NCI-H226 (cell line): Measurements from ENCODE around the gene DCTN2.
"Not testable (repeated sequence)": the region's sequence is repeated elsewhere in the genome, so short reads cannot be mapped to it uniquely, and the experiment has no call there.

Source experiments
- DNase-seq: peaks from one replicate; pipeline ENCODE4 v3.0.0-alpha.2; 2015

Gene DCTN2

DNA sequence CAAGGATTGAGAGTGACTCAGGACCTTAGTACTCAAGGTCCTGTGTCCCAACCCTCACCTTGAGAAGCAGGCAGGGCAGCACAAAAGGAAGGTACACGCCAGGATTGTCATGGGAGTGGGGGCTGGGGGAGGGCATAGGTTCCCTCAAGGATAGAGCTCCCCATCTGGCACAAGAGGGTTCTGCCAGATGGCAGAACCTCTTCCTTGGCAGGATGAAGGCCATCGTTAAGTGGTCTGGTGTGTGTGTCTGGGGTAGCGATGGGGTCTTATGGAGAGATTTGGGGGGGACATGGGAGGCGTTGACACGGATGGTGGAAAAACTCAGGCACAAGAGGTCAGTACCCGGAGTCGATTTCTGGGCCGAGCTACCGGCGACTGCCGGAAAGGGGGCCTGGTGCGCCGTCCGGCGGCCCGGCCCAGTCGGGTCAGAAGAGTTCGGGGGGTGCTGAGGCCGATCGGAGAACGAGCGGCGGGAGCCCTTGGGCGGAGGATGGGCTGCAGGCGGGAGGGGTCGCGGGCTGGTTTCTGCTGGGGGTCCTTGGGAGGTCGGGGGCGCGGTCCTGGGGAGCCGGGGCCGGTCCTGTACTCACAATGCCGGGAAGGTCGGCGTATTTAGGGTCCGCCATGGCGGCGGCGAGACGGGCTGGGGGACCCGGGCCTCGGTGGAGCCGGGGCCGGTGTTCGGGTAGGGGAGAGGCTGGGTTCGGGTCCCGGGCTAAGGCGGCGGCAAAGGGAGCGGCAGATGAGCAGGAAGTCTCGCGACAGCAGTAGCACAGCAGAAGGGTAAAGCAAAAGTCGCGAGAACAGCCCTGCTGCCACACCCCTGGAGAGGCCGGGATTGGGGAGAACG is at the start of gene DCTN2:
TSS of gene DCTN2 (minus strand) at position 755 of the 850 bp plus-strand sequence. CDS start at position 626, 129 bp downstream.
- peak; percentile 99 for DNase-seq

DNA sequence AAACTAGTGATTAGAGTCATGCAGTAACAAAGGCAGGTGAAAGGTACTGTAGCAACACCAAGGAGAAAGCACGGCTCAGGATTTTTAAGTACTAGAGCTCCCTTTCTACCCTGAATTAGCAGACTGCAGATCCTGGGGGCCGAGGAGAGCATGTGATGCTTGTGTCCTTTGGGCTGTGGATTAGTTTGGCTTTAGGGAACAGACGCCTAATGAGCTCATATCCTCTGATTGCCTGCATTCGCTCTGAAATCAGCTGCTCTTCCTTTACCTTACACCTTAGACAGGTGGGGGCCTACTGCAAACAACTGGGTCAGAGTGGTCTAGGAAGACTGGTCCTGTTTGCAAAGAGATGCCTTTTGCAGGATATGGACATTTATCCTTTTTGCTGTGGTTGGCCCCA is 46.2 kb upstream of the DCTN2 start:
- no peak for DNase-seq

DNA sequence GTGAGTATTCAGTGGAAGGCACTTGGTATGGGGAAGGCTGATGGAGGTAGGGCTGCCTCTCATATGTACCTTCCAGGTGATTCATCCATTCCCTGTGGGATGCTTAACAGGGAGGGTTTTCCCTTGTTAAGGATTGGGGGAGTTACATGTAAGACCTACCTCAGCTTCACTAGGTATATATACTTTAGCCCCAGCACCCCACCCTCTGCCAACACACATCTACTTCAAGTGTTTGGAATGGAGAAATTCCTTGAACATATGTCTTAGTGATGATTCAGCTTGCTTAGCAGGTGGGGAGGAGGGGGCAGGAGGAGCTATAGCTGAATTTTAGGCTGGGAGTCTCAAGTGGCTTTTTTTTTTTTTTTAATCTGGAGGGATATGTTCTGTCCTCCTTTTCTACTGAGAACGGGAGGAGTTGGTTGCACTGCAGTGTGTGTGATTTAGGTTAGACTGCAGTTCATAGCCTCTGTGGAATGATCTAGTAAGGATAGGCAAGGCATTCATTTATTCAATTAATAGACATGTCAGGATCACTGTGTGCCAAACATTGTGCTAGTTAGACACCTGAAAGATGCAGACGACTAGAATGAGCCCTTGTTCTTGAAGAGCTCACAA is 45.7 kb upstream of the DCTN2 start:
- peak; percentile 67 for DNase-seq

DNA sequence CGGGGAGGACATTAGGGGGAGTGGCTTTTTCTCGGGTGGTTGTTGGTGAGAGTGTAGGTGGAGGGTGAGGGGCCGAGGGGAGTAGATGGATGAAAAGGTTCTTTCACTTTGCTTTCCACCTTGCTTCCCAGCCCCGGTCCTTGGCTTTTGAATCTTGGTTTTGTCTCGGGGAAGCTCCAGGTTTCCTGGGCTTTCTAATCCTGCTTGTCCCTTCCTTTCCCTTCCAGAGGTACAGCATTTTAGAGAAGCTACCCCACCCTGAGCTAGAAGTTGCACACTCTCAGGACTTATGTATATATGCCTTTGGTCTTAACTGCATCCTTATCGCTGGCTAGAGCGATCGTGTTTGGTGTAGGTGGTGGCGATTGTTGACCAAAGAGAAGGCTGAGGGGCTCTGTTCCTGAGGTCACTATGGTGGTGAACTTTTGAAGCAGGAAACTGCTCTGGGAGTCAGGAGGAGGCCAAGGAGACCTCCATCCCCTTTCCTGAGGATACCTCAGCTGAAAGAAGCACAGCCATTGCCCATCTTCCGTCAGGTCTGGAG is 44.9 kb upstream of the DCTN2 start:
- DNase-seq = peak; percentile 26

DNA sequence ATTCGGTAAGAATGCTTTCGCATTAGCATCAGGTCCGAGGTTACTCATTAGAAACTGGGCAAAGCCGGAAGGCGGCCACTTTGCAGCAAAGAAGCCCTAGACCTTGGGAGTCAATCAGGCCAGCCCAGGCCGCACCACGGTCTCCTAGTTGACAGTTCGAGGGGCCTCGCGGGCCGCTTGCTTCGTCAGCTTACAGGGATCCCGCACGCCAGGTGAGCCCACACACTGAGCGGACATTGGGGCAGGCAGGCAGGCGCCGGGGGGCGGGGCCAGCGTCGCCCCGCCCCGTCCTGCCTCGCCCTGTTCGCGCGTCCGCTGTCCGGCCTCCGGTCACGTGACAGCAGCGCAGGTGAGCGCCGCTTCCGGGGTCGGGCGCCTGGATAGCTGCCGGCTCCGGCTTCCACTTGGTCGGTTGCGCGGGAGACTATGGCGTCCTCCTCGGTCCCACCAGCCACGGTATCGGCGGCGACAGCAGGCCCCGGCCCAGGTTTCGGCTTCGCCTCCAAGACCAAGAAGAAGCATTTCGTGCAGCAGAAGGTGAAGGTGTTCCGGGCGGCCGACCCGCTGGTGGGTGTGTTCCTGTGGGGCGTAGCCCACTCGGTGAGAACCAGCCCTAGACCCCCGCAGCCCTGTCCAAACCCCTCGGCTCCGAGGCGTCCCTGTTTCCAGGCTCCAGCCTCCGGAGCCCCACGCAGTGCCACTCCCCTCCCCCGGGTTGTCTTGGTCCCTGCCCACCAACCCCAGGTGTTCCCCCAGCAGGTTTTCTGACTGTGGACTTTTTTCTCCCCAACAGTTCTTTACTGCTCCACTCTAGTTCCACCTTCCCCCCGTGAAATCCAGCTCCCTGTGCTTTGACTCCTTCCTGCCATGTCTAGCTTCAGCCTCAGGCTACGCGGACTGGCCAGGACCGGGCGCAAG is 44.1 kb upstream of the DCTN2 start, which contains the start of gene PIP4K2C:
TSS of gene PIP4K2C (plus strand) at position 329 of the 918 bp plus-strand sequence. CDS start at position 427, 98 bp downstream.
- peak; percentile 89 for DNase-seq

DNA sequence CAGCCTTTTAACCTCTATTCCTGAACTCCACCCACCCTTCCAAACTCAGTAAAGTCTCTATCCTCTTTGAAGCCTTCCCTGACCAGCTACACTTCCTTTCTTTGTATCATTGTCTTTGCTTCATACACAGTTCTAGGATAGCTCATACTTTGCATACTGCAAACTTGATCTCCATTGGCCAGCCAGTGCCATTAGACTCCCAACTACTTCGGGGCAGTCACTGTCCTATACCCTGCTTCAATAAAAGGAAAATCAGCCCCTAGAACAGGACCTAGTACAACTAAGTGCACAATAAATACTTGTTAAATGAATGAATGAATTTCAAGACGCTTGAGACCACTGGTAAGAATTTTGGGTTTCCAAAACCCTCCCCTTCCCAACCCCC is 43.5 kb upstream of the DCTN2 start:
- no peak for DNase-seq

DNA sequence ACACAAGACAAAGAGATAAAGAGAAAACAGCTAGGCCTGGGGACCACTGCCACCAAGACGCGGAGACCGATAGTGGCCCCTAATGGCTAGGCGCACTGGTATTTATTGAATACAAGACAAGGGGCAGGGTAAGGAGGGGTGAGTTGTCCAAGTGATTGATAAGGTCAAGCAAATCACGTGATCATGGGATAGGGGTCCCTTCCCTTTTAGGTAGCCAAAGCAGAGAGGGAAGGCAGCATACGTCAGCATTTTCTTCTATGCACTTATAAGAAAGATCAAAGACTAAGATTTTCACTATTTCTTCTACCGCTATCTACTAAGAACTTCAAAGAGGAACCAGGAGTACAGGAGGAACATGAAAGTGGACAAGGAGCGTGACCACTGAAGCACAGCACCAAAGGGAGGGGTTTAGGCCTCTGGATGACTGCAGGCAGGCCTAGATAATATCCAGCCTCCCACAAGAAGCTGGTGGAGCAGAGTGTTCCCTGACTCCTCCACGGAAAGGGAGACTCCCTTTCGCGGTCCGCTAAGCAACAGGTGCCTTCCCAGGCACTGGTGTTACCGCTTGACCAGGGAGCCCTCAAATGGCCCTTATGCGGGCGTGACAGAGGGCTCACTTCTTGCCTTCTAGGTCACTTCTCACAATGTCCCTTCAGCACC is 42.1 kb upstream of the DCTN2 start:
- not testable (repeated sequence) for DNase-seq

DNA sequence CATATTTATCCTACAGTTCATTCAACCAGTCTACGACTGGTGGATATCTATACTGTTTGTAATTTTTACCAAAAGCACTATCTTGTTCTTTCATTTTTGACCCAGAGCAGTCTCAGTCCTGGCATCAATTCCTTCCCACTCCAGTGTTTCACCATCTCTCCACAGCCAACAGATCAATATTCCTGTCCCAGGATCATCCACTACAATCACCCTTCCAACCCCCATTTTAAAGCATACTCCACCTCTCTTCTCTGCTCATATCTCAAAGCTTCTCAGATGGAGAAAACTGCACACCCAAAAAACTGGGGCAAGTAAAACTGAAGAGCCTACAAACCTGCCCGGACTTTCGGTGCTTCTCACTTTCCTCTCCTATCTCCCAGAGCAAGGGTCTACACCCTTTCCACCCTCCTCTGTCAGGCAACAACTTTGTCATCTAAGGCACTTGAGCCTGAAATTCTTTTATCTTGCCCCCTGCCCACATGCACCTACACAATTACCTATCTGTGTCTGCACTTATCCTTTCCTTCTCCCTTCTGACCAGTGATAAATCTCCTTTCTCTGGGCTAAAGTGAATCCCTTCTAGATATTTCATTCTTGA is 39.9 kb upstream of the DCTN2 start:
- no peak for DNase-seq

DNA sequence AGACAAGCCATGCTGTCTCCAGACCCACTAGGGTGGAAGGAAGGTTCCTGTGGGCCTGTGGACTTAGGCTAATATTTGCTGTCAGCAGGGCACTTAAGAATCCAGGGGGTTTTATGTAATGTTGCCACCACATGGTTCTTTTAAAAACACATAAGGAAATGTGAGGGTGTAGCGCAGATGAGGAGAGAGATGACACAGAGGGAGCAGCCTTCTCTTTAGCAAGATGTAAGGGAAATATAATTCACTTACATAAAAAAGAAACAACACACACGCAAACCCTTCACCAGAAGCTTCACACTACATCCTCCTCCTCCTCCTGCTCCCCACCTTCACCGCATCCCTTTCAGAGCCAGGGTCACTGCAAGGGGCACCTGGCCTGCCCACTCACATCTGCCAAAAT is 39.1 kb upstream of the DCTN2 start:
- DNase-seq = no peak

DNA sequence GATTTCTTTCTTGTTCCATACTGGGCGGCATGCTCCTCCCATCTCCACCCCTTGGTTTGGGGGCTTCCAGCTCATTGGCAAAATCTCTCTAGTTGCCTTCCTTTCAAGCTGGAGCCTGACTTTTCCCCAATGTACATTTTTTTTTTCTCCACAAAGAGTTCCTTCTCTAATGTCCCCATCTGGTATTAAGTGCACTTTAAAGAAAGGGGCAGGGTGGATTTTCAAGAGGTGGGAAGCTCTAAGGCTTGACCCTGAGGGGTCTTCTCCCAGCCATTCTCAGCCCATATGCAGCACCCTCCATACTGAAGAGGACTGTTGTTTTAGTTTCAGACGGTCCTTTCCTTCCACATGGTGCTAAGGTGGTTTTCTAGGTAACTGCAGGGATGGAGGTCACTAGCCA is 38.2 kb upstream of the DCTN2 start:
- no peak for DNase-seq

DNA sequence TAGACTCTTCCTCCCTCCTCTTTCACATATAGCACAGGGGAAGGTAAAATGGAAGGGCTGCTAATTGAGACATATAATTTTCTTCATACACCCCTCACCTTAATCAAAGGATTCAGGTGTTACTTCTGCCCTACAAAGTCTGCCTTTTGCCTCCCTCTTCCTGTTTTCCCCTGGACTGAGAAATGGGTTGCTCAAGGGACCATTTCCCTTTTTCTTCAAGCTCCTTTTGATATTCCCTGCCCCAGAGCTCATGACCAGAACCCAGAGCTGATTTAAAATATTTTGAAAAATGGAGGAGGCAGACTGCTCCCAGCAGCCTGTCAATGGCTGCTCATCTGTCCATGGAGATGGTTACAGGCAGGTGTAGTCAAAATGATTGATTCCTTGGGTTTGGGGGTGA is 37.7 kb upstream of the DCTN2 start:
- DNase-seq = no peak

DNA sequence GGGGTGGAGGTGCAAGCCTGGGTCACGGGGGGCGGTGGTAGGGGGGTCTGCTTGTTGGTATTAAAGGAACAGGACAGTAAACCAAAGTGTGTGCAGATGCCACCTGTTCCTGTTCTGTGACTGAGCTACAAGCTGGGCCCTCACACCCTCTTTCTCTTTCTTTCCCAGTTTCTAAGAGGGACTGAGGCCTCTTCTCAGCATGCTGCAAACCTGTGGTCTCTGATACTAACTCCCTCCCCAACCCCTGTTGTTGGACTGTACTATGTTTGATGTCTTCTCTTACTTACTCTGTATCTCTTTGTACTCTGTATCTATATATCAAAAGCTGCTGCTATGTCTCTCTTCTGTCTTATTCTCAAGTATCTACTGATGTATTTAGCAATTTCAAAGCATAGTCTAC is 37.1 kb upstream of the DCTN2 start:
- DNase-seq = no peak

DNA sequence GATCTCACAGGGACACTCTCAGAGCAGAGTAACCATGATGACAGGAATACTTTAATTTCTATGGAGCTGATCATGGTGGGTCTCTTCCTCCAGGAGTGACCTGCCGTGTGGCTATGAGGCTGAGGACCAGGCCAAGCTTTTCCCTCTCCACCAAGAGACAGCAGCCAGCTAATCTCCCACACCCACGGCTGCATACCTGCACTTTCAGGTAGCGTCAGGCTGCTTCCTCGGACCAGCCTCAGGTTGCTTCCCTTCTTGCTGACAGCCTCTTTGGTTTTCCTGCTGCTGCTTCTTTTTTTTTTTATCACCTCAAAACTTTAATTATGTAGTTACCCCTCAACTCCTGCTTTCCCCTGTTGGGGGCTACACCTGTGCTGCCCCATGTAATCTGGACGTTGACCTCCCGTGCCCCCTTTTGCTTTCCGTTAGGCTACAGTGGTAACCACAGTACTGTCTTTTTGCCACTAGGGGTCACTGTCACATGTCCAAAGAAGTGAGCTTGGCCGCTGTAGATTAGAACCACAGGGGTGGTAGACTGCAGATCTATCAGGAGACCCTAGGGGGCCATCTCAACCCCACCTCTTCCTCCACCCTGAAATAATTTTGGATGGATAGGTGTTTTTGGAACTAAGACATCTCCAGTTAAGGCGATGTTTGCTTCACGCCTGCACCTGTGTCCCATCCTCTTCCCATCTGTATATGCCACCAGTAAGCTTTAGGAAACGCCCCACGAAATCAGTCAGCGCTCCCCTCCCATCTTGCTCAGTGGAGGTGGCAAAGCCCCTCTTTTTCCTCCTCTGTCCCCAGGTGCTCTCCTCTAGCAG is 36.2 kb upstream of the DCTN2 start:
- peak; percentile 64 for DNase-seq

DNA sequence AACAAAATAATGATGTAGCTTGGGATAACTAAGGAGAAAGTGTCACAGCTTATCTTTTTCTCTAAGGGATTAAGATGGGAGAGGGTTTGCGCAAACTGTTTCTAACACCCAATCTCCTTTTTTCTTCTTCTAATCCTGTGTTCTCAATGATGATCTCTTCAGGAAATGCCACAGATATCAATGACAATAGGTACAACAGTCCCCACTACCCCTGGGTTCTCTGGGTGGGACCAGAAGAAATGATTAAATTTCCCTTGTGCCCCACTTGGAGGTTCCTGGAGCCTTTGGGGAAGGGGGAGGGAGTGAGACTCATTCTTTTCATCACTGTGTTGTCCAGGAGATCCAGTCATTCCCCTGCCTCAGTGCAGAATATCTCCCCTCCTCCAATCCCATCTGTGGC is 35.4 kb upstream of the DCTN2 start:
- DNase-seq = no peak

DNA sequence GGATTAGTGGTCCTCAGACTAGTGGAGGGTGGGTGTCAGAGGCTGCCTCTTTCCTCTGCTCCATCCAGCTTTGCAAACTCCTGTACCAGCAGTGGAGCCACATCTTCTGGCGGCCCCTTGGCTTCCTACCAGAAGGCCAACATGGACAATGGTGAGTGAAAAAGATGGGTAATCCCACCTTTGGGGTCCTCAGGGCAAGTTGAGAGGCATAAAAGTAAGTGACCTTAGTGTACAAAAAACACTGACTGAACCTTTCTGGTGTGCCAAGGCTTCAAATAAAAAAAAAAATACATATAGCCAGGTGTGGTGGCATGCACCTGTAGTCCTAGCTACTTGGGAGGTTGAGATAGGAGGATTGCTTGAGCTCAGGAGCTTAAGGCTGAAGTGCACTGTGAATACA is 34.8 kb upstream of the DCTN2 start:
- DNase-seq = no peak

DNA sequence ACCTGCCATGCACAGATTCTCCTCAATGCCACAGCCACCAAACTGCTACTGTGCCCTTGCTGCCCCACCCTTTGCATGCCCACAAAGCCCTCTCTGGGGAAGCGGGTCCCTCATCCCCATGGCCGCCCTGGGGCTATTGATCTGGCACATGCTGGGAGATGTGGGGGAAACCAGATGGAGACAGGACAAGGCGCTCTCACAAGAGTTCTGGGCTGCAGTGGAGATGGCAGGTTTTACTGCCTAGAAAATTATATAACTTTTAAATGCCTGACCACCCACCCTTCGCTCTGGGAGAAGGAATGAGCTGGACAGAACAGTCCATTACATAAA is 33.4 kb upstream of the DCTN2 start:
- no peak for DNase-seq

DNA sequence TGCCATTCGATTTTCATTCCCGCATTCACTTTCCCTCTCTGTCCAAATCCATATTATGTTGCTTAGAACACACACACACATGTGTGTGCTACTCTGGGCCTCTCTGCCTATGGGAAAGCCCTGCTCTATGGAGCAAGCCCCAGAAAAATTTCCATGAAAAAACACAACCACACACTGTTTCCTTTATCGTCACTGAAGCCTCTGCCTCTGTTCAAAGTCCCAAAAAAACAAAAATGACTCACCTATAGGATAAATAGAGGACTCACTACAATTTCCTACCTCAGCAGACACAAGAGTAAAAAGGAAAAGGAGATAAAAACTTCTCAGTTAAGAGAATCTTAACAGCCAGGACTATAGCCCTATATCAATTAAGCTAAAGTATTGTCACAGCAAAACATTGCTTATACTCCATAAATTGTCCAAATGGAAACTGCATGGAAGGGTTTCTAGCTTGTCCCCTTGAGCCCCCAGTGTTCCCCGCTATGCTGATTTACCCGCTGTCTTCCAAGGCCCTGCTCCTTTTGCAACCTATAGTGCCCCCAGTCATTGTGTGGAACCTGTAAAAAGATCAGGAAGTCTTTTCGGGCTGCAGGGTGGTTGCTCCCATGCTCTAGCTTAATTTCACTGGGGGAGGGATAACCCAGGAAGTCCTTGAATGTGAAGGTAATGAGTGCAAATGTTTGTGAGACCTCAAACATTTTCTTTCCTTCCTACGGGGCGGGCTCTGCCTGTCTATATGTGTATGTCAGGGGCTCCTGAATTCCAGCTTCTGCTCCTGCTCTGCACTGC is 32.9 kb upstream of the DCTN2 start:
- no peak for DNase-seq

DNA sequence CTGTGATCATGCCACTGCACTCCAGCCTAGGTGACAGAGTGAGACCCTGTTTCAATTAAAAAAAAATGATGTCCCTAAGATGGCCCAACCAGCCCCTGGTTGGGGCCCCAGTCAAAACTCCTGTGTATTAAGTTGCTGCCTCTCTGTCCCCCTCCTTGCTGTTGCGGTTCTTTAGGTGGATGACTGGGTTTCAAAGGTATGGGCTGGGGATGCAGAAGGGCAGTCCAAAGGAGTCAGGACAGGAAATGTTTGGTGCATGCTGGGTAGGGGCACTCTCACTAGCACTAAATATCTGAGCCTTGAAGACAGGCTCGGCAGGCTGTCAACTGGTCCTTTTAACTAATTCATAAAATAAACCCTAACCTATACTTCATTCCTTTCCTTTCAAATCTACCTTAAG is 32.0 kb upstream of the DCTN2 start:
- no peak for DNase-seq

DNA sequence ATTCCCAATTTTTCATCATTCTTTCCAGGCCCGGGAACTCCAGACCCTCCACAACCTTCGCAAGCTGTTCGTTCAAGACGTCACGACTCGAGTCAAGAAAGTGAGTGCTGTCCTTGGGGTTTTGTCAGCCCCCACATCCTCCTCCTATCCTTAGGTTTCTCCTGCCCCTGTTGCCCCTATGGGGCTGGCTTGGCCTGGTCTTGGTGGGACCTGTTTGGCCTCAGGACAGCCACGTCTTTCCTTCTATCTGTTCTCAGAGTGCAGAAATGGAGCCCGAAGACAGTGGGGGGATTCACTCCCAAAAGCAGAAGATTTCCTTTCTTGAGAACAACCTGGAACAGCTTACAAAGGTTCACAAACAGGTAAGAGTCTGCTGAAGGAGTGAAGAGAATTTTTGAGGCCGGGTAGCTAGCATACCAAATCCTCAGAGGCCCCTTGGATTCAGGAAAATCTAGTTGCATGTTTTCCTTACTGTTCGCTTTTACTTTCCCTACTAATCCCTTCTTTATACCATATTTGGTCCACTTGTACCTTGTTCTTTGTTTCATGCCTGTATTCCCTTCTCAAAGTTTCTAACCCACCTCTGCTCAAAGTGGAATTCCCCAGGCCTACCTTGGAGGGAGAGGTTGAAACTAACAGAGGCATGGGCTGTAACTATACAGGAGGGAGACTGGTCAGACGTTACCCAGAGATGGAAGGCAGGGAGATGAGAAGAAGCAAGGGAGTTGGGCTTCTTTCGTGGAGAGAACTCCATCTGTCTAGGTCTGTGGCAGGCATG is 31.2 kb upstream of the DCTN2 start:
- DNase-seq = no peak
